Astrocyte of the spinal cord (primary cell): ENCODE results near the gene MSI2.

Source experiments
- DNase-seq: peaks from one replicate; pipeline ENCODE4 v3.0.0; 2011; ENCODE audit warnings: low read depth, low spot score
- H3K4me3 ChIP-seq: 2 replicates; pipeline ENCODE4 v1.5.1; 2011; ENCODE audit warnings: low read depth, mild to moderate bottlenecking, low read length, moderate library complexity
- CTCF ChIP-seq: IDR thresholded peaks from 2 replicates; pipeline ENCODE4 v1.5.1; 2012; ENCODE audit warnings: low read depth, mild to moderate bottlenecking, low read length, inconsistent platforms
- in situ Hi-C: cut with HindIII; loops from 2 replicates; pipeline ENCODE4 v1.10.0; 2017; ENCODE audit warnings: low sequenced_read_pairs

Gene MSI2

GRCh38 chr17:57338257-57338914 is 82.1 kb downstream of the MSI2 start:
- in situ Hi-C loops: no loop called here
- no peak overlapping the region for H3K4me3 ChIP-seq
- no peak for TF ChIP-seq CTCF
- no peak for DNase-seq

- H3K4me3 ChIP-seq: no peak overlapping the region
- in situ Hi-C loops: no loop called here
- no peak for TF ChIP-seq CTCF
- DNase-seq: no peak
Observed at GRCh38 chr17:57340160-57340981, 84.0 kb downstream of the MSI2 start.

- H3K4me3 ChIP-seq: no peak overlapping the region
- no peak for TF ChIP-seq CTCF
- in situ Hi-C loops: no loop called here
- peak; percentile 30 for DNase-seq
Observed at GRCh38 chr17:57341611-57342540, 85.6 kb downstream of the MSI2 start.

- no peak for DNase-seq
- TF ChIP-seq CTCF: no peak
- in situ Hi-C loops: no loop called here
- no peak overlapping the region for H3K4me3 ChIP-seq
Observed at GRCh38 chr17:57342963-57343589, 86.8 kb downstream of the MSI2 start.

- no peak overlapping the region for H3K4me3 ChIP-seq
- TF ChIP-seq CTCF: no peak
- in situ Hi-C loops: no loop called here
- no peak for DNase-seq
Observed at GRCh38 chr17:57343717-57344116, 87.4 kb downstream of the MSI2 start.

GRCh38 chr17:57344261-57344660 is 87.9 kb downstream of the MSI2 start:
- in situ Hi-C loops: no loop called here
- no peak for DNase-seq
- no peak for TF ChIP-seq CTCF
- no peak overlapping the region for H3K4me3 ChIP-seq
